ENCODE measurements around the gene AFDN. TPM values are rescaled to one million over a fixed set of nuclear protein-coding genes. Genes with fewer than 3 reads are reported as not detected.

The AFDN gene
- total RNA-seq, 1 donor, result 29.2 TPM

DNA sequence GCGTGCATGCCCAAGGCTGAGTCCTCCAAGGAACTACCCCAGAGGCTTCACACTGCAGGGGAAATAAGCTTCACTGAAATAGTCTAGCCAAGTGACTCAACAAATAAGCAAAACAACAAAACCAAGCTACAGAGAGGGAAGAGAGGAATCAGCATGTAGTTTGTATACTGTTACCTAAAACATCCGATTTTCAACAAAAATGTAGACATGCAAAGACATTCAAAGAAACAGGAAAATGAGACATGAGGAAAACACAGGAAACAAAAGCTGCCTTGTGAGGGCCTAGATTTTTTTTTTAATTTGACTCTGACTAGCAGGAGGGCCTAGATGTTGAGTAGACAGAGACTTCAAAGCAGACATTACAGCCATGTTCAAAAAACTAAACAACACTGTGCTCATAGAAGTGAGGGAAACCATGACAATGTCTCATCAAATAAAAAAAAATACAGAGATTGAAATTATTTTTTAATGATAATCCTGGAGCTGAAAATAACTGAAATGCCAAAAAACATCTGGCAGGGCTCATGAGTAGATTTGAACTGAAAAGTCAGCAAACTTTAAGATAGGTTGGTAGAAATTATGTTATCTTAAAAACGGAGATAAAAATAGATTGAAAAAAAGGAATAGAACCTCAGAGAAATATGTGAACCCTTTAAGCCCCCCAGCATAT is 154.3 kb downstream of the AFDN start:
- H3K4me3 ChIP-seq (ENCODE audit: low read depth, low read length), result no peak overlapping the region
- TF ChIP-seq, protein P1, sequence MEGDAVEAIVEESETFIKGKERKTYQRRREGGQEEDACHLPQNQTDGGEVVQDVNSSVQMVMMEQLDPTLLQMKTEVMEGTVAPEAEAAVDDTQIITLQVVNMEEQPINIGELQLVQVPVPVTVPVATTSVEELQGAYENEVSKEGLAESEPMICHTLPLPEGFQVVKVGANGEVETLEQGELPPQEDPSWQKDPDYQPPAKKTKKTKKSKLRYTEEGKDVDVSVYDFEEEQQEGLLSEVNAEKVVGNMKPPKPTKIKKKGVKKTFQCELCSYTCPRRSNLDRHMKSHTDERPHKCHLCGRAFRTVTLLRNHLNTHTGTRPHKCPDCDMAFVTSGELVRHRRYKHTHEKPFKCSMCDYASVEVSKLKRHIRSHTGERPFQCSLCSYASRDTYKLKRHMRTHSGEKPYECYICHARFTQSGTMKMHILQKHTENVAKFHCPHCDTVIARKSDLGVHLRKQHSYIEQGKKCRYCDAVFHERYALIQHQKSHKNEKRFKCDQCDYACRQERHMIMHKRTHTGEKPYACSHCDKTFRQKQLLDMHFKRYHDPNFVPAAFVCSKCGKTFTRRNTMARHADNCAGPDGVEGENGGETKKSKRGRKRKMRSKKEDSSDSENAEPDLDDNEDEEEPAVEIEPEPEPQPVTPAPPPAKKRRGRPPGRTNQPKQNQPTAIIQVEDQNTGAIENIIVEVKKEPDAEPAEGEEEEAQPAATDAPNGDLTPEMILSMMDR (IDR thresholded peaks at IDR 0.05; ENCODE audit: insufficient read depth, low read length), result no peak
- DNase-seq (ENCODE audit: low read depth), result no peak

DNA sequence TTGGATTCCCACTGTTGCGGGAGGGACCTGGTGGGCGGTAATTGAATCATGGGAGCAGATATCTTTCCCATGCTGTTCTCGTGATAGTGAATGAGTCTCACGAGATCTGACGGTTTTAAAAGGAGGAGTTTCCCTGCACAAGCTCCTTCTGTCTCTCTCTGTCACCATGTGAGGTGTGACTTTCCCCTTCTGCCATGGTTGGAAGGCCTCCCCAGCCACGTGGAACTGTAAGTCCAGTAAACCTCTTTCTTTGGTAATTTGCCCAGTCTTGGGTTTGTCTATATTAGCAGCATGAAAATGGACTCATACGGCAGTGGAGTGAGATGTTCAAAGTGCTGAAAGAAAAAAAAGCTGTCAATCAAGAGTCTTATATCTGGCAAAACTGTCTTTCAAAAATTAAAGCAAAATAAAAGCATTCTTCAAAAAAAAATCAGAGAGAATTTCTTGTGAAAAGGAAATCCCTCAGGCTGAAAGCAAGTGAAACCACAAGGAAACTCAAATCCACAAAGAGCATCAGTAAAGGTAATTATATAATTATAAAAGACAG is 155.3 kb downstream of the AFDN start:
- TF ChIP-seq, protein P1 (IDR thresholded peaks at IDR 0.05; ENCODE audit: insufficient read depth, low read length), result no peak
- no peak overlapping the region for H3K4me3 ChIP-seq (ENCODE audit: low read depth, low read length)
- no peak for DNase-seq (ENCODE audit: low read depth)

DNA sequence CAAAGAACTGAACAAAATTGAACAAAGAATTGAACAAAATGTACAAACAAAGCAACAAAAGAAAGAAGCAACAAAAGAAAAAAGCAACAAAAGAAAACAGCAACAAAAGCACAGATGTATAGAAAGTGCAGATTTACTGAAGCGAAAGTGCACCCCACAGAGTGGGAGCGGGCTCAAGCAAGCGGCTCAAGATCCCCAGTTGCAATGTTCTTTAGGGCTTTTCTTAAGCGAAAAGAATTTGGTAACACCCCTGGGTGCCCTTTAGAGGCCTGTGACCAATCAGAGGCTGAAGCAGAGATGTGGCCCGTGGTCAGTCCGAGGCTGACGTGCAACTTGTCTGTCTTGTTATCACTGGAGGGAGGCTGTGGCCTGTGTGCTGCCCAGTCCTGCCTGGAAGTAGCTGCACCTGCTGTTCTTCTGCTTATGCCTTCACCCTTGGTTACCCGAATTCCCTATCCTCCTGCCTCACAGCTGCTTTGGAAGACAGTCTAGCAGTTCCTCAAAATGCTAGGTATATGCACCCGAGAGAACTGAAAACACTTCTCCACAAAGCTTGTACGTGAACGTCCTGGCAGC is 157.5 kb downstream of the AFDN start:
- TF ChIP-seq, protein P1 (IDR thresholded peaks at IDR 0.05; ENCODE audit: insufficient read depth, low read length), result no peak
- no peak overlapping the region for H3K4me3 ChIP-seq (ENCODE audit: low read depth, low read length)
- no peak for DNase-seq (ENCODE audit: low read depth)

DNA sequence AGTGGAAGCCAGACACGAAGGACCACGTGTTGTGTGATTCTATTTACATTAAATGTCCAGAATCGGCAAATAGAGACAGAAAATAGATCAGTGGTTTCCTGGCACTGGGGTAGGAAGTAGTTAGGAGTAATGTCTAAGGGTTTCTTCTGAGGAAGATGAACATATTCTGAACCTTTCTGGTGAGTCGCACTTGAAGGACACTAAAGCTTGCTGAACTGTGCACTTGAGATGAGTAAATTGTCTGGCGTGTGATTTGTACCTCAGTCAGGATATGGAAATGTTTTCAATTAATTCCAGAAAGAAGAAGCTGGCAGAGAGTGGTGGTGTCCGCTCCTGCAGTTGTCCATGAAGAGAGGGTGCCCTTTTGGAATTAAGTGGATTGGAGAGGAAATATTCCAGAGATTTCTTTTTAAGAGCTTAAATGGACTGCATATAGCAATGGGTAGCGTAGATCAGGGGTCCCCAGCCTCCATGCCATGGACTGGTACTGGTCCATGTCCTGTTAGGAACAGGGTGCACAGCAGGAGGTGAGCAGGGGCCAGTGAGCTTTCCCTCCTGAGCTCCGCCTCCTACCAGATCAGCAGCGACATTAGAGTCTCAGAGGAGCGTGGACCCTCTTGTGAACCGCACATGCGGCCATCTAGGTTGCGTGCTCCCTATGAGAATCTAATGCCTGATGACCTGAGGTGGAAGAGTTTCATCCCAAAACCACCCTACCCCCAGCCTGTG is 158.3 kb downstream of the AFDN start:
- no peak for DNase-seq (ENCODE audit: low read depth)
- TF ChIP-seq, protein P1 (IDR thresholded peaks at IDR 0.05; ENCODE audit: insufficient read depth, low read length), result no peak
- no peak overlapping the region for H3K4me3 ChIP-seq (ENCODE audit: low read depth, low read length)

DNA sequence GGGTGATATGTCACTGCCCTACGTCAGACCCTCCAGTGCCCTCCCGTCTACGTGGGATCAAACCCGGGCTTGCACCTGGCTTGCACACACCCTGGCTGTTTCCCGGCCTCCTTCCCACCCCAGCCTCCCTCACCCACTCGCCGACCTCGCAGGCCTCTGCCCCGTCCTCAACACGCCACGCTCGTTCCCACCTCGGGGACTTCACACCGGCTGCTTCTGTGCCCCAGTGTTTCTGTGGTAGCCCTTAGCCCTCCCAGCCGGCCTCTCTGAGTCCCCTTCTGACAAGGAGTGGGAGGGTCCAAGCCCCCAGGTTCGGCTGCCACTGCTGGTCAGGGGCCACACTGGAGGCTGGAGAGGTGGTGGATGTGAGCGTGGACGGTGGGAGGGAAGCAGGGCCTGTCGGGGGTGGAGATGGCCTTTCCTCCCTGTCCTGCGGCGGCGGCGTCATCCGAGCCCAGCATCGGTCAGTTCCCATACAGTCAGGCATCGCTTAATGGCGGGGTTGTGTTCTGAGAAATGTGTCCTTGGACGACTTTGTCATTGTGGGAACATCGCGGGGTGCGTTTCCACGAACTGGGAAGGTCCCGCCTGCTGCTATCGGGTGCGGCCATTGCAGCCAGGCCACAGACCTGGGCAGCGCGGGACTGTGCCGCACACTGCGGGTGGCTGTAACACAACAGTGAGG is 159.3 kb downstream of the AFDN start:
- no peak overlapping the region for H3K4me3 ChIP-seq (ENCODE audit: low read depth, low read length)
- DNase-seq (ENCODE audit: low read depth), result no peak
- TF ChIP-seq, protein P1 (IDR thresholded peaks at IDR 0.05; ENCODE audit: insufficient read depth, low read length), result no peak

DNA sequence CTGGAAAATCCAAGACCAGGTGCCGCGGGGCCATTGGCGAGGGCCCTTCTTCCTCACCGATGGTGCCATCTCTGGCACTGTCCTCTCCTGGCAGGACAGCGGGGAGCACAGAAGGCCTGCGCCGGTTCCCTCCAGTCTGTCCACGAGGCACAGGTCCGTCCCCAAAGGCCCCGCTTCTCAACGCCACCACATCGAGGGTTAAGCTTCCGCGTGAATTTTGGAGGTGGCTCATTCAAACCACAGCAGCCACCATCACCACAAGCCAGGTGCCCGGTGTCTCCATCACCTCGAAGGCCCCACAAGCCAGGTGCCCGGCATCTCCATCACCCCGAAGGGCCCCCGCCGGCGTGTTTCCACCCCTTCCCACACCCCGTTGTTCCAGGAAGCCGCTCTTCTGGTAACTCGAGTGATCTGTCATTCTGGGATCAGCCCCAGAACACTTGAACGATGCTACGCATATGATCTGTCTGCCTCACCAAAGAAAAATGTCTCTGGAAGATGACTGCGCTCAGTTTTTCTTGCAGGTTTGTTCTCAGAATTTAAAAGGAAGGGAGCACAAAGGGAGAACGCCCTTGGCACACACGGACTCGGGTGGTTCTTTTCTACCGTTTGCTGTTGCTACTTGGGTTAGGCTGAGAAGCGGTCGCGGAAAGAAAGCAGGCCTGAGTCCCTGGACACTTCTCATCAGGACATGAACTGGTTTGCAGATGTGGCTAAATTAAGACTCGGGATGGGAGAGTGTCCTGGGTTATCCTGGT is 160.9 kb downstream of the AFDN start:
- H3K4me3 ChIP-seq (ENCODE audit: low read depth, low read length), result no peak overlapping the region
- no peak for DNase-seq (ENCODE audit: low read depth)
- TF ChIP-seq, protein P1 (IDR thresholded peaks at IDR 0.05; ENCODE audit: insufficient read depth, low read length), result no peak
